A172 (cell line): ENCODE measurements around the gene CDON. TPM values are rescaled to one million over a fixed set of nuclear protein-coding genes. Genes with fewer than 3 reads are reported as not detected.
"Not testable (repeated sequence)": the region's sequence is repeated elsewhere in the genome, so short reads cannot be mapped to it uniquely, and the experiment has no call there.

ENCODE experiments used
- DNase-seq: peaks from one replicate; pipeline ENCODE4 v3.0.0-alpha.2; 2015; ENCODE audit warnings: low spot score
- total RNA-seq: library from RNA; depleted of rRNA; stranded (reverse); fragments of >200 nt; shearing (Covaris generic); gene quantifications from 2 replicates; pipeline ENCODE4 v1.2.3, GENCODE V29; 2014; rRNA removed

Gene CDON
- total RNA-seq, 1 experiment from 2014 or later: 8.9 TPM

GRCh38 chr11:125924384-125925007 is 138.2 kb downstream of the CDON start:
- DNase-seq: no peak

GRCh38 chr11:125923633-125924032 is 139.0 kb downstream of the CDON start:
- DNase-seq: no peak

- DNase-seq: peak; percentile 49
Observed at GRCh38 chr11:125923012-125923579, 139.6 kb downstream of the CDON start.

GRCh38 chr11:125922156-125922555 is 140.5 kb downstream of the CDON start:
- no peak for DNase-seq

- no peak for DNase-seq
Observed at GRCh38 chr11:125921042-125921441, 141.6 kb downstream of the CDON start.

GRCh38 chr11:125918140-125918840 is 144.4 kb downstream of the CDON start:
- no peak for DNase-seq

GRCh38 chr11:125916683-125917347 is 145.9 kb downstream of the CDON start:
- no peak for DNase-seq

GRCh38 chr11:125914601-125915000 is 148.1 kb downstream of the CDON start:
- DNase-seq: not testable (repeated sequence)

- DNase-seq: no peak
Observed at GRCh38 chr11:125910226-125910849, 152.3 kb downstream of the CDON start.

Other genes with a start within 250 kb of the CDON start
- not detected in 2 replicates for gene PATE4, start 229.6 kb downstream of the CDON start, total RNA-seq
- gene HYLS1, start 175.2 kb downstream of the CDON start, total RNA-seq: 9.7 and 12.5 TPM in 2 replicates
- gene PUS3, start 159.7 kb downstream of the CDON start, total RNA-seq: 9.5 and 14.0 TPM in 2 replicates
- not detected in 2 replicates for gene DDX25, start 158.4 kb downstream of the CDON start, total RNA-seq
- not detected in 2 replicates for gene VSIG10L2, start 116.8 kb downstream of the CDON start, total RNA-seq
- gene RPUSD4, start 148.8 kb upstream of the CDON start, total RNA-seq: 12.1 and 16.8 TPM in 2 replicates
- gene FAM118B, start 148.9 kb upstream of the CDON start, total RNA-seq: 25.4 and 34.5 TPM in 2 replicates
- 67.2 and 75.1 TPM in 2 replicates for gene SRPRA, start 206.0 kb upstream of the CDON start, total RNA-seq
- 22.6 and 28.1 TPM in 2 replicates for gene FOXRED1, start 206.3 kb upstream of the CDON start, total RNA-seq
- 2.3 and 4.1 TPM in 2 replicates for gene TIRAP, start 220.2 kb upstream of the CDON start, total RNA-seq
- 16.2 and 16.6 TPM in 2 replicates for gene DCPS, start 241.2 kb upstream of the CDON start, total RNA-seq